ENCODE results near the gene BCAT1. TPM values are rescaled to one million over a fixed set of nuclear protein-coding genes. Genes with fewer than 3 reads are reported as not detected.

The BCAT1 gene
- total and polyA plus RNA-seq, 2 of the 8 experiments (the other 6 are each of a cell fraction or from before 2014, with no cell fraction given): 19.7 to 263 TPM

GRCh38 chr12:24760606-24761378, 188.1 kb downstream of the BCAT1 start:
- Histone ChIP-seq H4K5ac (ENCODE audit: insufficient read length, low read depth, low read length) (no peak overlapping the region), H2BK20ac (ENCODE audit: low read length) (no peak overlapping the region), H3K4me1 (replicated peaks in 1 of 4; ENCODE audit: control insufficient read depth in 3 of 4, insufficient read depth in 4 of 4, low read length in 3 of 4) (peaks cover 0 to 8% (median 1%) of the 10 kb centered on the region in 4 experiments; a peak in 3 of 7 replicates), H3K9ac (replicated peaks in 1 of 4; ENCODE audit: extremely low read depth in 1 of 4, low read depth in 3 of 4, low read length in 3 of 4) (no peak overlapping the region), H3K4ac (replicated peaks; ENCODE audit: insufficient read length, low read depth, low read length) (no peak overlapping the region), H2BK120ac (replicated peaks; ENCODE audit: low read depth, low read length) (no peak overlapping the region), H4K91ac (replicated peaks; ENCODE audit: insufficient read length, low read length) (no peak overlapping the region), H3K27ac (ENCODE audit: low read depth, low read length) (0 out of 2 replicates have a peak overlapping the region, but pooled peaks have one; percentile 1), H3K18ac (ENCODE audit: extremely low read depth, low read length) (no peak overlapping the region), H4K20me1 (replicated peaks in 1 of 2; ENCODE audit: control insufficient read depth in 1 of 2, insufficient read depth in 2 of 2, low read length in 2 of 2) (no peaks in the 10 kb centered on the region), H3K56ac (replicated peaks; ENCODE audit: insufficient read length, low read depth, low read length) (no peak overlapping the region), H3K23me2 (ENCODE audit: low read depth, low read length) (no peaks in the 10 kb centered on the region), H2AK5ac (ENCODE audit: low read depth, low read length) (no peak overlapping the region), H4K8ac (ENCODE audit: extremely low read depth, insufficient read depth, low read length) (no peak overlapping the region), H3K79me2 (ENCODE audit: control insufficient read depth in 1 of 2, insufficient read depth in 2 of 2, low read length in 2 of 2) (no peaks in the 10 kb centered on the region), H3K27me3 (replicated peaks in 1 of 4; ENCODE audit: control insufficient read depth in 3 of 4, extremely low read depth in 1 of 4, insufficient read depth in 3 of 4, low read length in 3 of 4) (peaks cover 0 to 1% (median 0%) of the 10 kb centered on the region in 4 experiments; a peak in 1 of 7 replicates), H3K4me3 (ENCODE audit: extremely low read depth in 1 of 4, insufficient read depth in 2 of 4, low read depth in 3 of 4, low read length in 4 of 4) (no peak overlapping the region), H3K23ac (ENCODE audit: insufficient read length) (no peak overlapping the region), H2BK12ac (ENCODE audit: low read depth, low read length) (no peak overlapping the region), H3K4me2 (ENCODE audit: insufficient read depth in 1 of 2, low read depth in 2 of 2, low read length in 2 of 2) (no peak overlapping the region; a peak in 1 of 4 replicates), H3K36me3 (ENCODE audit: control insufficient read depth in 2 of 4, insufficient read depth in 4 of 4, low read length in 3 of 4) (no peaks in the 10 kb centered on the region), H3K14ac (ENCODE audit: insufficient read length) (no peak overlapping the region), H3K9me3 (ENCODE audit: insufficient read depth in 2 of 2, low read depth in 1 of 2, low read length in 1 of 2) (no peaks in the 10 kb centered on the region), H3K79me1 (ENCODE audit: low read depth, low read length) (no peaks in the 10 kb centered on the region), H2BK15ac (ENCODE audit: low read length) (no peak overlapping the region), H2AFZ (ENCODE audit: low read length) (no peak overlapping the region), H2BK5ac (ENCODE audit: low read depth, low read length) (no peak overlapping the region)
- ChIA-PET CTCF (ENCODE audit: partially characterized antibody) (no interaction called here), POLR2A (ENCODE audit: partially characterized antibody) (no interaction called here)
- WGBS, 2 experiments (ENCODE audit: extremely low coverage in 1 of 2, insufficient coverage in 1 of 2, insufficient read length in 1 of 2, insufficient replicate concordance in 2 of 2, low coverage in 1 of 2, low lambda C conversion rate in 2 of 2, missing lambda C conversion rate in 1 of 2): 81% methylated on average over 5 of the region's 5 CpGs; no CpG with 5 or more reads in 1 of the 2 experiments
- no peak for DNase-seq (ENCODE audit: low read depth in 1 of 2, low spot score in 2 of 2)
- FAIRE-seq: no peak
- no peak for TF ChIP-seq TBP (IDR thresholded peaks at IDR 0.05; ENCODE audit: low read depth, low read length)
- no peak for TF ChIP-seq SRF (IDR thresholded peaks at IDR 0.05; ENCODE audit: low read depth, low read length)
- TF ChIP-seq EZH2 (IDR thresholded peaks at IDR 0.05; ENCODE audit: low read depth, low read length, severe bottlenecking): no peak
- TF ChIP-seq RFX5 (IDR thresholded peaks at IDR 0.05; ENCODE audit: borderline replicate concordance, low read depth, low read length): no peak
- TF ChIP-seq SUZ12 (IDR thresholded peaks at IDR 0.05; ENCODE audit: low read length): no peak
- no peak for TF ChIP-seq CREB1 (IDR thresholded peaks at IDR 0.05)
- TF ChIP-seq CHD1 (IDR thresholded peaks at IDR 0.05; ENCODE audit: low read depth, low read length): no peak
- TF ChIP-seq E2F6 (IDR thresholded peaks at IDR 0.05): no peak
- no peak for TF ChIP-seq POLR2A (IDR thresholded peaks at IDR 0.05; ENCODE audit: control extremely low read depth in 1 of 2, low read depth in 2 of 2, low read length in 2 of 2)
- no peak for TF ChIP-seq SIN3A (conservative IDR thresholded peaks at IDR 0.05 in 1 of 2, IDR thresholded peaks at IDR 0.05 in 1 of 2; ENCODE audit: low read depth in 1 of 2, low read length in 2 of 2)

Measured in H1 (cell line).